GM21528 (cell line): Measurements from ENCODE around the gene GLP1R.

Experiments
- ATAC-seq: cut with Tn5 transposase; IDR thresholded peaks from one replicate; pipeline ENCODE4 v1.9.1; 2021; ENCODE audit warnings: mild to moderate bottlenecking, moderate library complexity; ENCODE audit not compliant: unreplicated experiment, low FRiP score

The GLP1R gene

GRCh38 chr6:39048481-39049399 lies at the start of gene GLP1R:
Gene GLP1R (plus strand): TSS chr6:39048781. CDS start chr6:39048841, 60 bp downstream.
- ATAC-seq, result no peak

DNA sequence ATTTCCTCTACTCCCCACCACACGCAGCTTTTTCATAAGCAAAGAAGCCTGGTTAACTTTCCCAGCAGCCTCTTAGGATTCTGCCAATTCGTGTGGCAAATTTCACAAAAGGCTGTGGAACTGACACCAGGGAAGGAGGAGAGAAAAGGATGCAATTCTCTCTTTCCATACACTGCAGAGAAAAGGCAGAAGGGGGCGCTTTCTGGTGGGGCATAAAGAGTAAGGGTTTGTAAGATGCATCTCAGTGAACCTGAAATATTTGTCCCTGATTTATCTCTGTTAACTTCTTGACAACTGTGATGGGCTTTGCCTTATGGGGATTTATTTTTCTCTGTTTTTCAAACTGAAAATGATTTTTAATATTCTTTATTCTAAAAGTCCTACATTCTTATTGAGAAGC lies 45.5 kb upstream of the GLP1R start:
- ATAC-seq, result no peak

- ATAC-seq, result no peak
Observed at GRCh38 chr6:39003492-39003891, 45.1 kb upstream of the GLP1R start.

DNA sequence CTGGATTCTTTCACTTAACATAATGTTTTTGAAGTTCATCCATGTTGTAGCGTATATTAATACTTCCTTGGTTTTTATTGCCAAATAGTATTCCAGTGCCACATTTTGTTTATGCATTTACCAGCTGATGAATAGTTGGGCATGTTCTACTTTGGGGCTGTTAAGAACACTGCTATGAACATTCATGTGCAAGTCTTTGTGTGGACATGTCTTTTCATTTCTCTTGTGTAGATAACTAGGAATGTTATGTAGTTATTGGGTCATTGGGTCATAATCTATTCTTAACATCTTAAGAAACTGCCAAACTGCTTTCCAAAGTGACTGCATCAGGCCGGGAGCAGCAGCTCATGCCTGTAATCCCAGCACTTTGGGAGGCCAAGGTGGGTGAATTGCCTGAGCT lies 43.8 kb upstream of the GLP1R start:
- ATAC-seq, result no peak

- no peak for ATAC-seq
Observed at GRCh38 chr6:39005774-39006173, 42.8 kb upstream of the GLP1R start.

GRCh38 chr6:39007575-39007974 lies 41.0 kb upstream of the GLP1R start:
- no peak for ATAC-seq

- no peak for ATAC-seq
Observed at GRCh38 chr6:39008737-39009136, 39.8 kb upstream of the GLP1R start.

DNA sequence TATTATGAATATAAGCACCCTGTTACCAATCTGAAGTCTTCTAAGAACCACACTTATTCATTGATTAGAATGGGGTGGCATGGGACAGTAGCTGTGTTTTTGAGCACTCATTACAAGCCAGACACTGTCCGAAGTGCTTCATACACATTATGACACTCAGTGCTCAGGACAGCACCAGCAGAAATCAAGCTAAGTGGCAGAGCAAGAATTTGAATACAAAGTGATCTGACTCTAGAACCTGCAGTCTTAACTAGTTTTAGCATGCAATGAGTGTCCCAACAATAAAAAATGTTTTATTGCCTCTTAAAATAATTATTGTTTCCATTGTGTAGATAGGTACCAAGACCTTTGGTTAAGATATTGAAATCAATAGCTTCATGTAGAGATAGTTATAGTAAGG lies 39.1 kb upstream of the GLP1R start:
- ATAC-seq, result no peak

DNA sequence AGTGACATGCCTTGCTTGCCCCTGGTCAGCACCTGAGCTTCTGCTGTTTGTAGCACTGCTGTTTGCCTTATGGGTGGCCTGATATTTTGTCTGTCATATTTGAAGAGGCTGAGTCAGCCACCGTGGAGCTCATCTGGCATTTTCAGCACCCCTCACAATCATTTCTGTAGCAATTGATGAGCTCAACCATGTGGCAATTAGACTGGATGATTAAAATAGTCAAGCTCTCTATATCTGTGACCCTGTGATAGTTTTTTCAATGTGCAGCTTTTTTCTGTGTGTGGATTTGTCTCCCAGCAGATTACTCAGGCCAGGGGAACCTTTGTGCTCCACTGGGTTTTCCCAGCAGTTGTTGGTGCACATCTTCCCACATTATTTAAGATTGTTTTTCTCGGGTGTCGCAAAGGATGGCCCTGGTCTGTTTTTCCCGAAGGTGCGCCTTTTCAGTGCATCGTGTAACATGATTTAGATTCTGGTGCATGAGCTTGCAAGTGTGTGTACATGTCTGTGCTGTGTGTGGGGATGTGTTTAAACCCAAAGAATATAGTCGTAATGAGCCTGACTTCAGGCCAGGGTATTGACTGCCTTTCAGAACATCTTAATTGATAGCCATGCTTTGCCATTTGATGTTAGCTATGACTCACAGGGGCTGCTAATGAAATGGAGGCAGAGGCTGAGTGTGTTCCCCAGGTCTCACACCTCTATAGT lies 31.6 kb upstream of the GLP1R start:
- ATAC-seq, result no peak

DNA sequence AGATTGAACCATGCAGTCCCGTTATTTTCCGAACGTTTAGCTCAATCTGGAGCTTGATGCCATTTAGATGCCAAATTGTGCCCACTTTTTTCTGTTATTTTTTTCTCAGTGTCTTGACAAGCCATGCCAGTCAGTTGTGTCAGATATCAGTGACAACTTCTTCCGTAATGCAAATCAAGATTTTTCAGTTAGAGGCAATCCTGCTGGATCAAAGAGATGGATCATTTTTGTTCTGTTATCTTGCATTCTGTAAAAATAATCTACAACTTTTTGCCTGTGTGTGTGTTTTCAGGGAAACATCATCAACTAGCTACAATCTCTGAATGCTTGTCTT lies 31.1 kb upstream of the GLP1R start:
- no peak for ATAC-seq

GRCh38 chr6:39018103-39018502 lies 30.5 kb upstream of the GLP1R start:
- no peak for ATAC-seq

DNA sequence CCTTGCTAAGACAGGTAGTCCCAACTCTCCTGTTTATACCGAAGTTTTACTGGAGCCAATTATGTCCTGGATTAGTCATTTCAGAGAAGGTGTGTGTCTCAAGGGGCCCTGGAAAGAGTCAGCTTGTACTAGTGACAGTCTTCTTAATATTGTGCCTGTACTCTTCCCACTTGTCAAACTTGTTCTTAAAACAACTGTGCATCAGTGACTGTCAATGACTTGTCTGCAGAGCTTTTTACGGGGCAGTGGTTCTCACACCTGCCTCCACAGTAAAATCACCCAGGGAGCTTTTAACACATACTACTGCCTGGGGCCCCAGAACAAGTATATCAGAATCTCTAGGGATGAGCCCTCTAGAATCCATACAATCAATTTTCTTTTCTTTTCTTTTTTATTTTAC lies 28.4 kb upstream of the GLP1R start:
- no peak for ATAC-seq

DNA sequence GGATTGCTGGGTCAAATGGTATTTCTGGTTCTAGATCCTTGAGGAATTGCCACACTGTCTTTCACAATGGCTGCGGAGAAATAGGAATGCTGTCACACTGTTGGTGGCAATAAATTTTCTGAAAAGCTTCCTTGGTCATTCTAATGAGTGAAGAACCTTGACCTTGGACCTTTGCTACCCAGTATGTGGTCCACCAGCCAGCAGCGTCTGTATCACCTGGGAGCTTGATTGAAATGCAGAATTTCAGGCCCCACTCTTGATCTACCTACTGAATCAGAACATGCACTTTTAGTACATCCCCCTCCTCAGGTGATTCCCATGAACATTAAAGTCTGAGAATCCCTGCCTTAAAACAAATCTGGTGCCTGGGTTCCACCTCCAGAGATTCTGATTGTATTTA lies 27.5 kb upstream of the GLP1R start:
- ATAC-seq, result no peak

- no peak for ATAC-seq
Observed at GRCh38 chr6:39021779-39022178, 26.8 kb upstream of the GLP1R start.

DNA sequence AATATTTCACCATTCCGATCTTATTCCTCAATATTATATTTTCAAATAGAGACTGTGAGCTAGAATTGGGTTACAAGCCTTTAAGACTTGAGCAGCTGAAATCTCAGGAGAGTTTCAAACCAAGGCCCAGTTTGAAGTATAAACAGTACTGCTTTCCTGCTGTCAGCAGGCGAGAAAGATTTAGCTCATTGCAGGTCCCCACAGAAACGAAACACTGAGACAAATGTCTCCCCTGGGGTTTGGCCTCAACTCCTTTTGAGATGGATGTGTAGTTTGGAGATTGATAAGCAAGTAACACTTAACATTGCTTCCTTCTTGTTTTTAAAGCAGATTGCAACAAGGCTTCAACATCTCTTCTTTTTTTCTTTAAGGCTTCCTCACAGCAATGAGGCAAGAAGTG lies 22.4 kb upstream of the GLP1R start:
- no peak for ATAC-seq

DNA sequence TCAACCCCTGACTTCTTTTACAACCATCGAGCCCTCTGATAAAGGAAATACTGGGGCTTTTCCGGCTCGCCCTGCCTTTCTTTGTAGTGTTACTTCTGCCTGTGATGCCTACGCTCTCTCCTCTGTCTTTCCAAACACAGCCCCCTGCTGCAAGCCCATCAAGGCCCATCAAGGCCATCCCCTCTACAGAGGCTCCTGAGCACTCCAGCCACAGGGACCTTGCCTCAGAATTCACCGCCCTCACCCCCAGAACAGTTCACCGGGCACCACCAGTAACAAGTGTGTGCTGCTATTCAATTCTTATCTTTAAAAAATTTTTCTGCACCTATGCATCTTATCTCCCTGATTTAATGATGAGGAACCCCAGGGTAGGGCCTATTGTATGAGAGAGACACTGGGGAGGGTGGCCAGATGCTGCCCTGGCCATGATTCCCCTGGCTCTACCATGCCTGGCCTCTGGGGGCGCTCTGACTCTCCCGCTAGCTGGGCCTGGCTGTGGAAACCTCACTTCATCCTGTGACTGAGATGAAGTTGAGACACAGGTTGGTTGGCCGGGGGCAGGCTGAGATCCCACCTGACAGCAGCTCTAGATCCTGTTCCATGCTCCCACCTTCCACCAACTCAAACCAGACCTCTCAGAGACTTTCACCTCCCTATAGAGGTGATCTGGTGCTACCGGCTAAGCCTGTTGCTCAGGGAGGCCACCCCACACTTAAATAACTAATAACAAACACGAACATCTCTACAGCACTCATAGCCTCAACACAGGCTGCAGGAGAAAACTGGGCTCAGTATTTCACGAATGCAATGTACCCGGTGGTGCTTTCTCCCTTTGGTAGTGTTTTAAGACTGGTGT lies 19.2 kb upstream of the GLP1R start:
- no peak for ATAC-seq

DNA sequence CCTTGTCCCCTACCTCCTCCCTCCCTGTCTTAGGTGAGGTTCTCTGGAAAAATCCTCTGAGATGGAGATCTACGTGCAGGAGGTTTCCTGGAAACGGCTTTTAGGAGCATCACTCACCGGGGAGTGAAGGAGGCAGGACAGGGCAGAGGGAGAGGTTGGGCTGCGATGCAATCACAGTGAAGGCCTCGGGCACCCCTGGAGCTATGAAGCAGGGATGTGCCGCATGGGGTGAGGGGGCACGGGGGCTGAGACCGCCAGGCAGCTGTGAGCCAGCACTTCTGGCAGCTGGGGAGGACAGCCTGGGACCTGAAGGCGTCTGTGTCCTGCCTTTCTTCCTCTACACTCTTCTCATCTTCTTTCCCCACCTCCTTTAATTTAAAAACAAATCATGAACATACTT lies 12.9 kb upstream of the GLP1R start:
- ATAC-seq, result no peak

DNA sequence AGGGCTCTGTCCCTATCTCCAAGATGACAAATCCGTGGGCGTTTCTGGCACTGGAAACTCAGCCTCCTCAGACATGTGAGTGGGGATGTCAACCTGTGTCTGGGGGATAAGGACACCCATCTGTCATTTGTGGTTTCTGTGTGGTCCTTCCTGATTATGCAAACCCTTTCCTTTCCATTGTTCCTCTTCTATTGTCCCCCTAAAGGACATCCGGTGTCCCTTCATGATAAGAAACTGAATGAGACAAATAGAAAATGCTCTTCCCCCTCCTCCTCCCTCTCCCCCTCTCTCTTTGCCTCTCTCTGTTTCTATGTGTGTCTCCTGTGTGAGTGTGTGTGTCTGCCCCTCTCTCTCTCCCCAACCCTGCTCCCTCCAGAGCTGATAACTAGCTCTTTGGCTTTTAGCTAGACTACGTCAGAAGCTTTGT lies 11.5 kb upstream of the GLP1R start:
- ATAC-seq, result no peak

DNA sequence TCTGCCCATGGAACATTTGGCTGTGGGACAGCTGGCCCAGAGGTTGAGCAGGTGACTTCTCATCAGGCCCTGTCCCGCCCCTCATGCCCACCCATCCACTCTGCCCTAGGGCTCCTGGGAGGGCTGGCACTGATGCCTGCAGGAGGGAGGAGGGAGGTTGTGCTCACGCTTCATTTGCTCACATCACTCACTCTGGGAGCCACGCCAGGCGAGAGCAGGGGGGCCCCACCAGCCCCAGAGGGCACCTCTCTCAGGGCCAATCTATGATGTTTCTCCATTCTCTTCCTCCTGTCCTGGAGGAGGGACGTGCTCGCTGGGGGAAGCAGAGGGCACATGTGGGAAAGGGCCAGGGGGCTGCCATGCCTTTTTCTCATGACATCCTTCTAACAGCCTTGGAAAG lies 10.9 kb upstream of the GLP1R start:
- no peak for ATAC-seq

DNA sequence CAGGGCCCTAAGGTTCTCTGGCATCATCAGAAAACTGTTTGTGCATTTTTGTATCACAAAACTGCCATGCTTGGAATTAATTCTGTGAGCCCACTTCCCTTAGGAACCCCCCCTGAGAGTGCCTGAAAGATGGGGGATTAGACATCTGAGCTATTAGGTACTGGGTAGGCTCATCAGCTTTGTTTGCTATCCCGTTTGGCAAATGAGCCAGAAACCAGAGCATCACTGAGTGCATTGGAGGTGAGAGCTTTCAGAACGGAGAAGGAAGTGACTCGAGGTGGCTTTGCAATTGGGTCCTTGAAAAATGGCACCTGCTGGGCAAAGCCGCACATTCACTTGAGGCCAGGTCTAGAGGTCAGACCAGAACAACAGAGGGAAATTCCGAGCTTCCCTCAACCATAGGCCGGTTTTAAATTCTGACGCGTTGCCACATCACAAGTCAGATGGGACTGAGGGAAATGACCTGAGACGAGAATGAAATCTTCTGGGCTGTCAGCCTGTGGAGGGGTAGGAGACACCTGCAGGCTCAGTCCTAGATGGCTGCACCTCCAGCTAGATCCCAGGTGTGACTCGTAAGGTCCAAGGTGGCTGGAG lies 8.4 kb upstream of the GLP1R start:
- no peak for ATAC-seq

DNA sequence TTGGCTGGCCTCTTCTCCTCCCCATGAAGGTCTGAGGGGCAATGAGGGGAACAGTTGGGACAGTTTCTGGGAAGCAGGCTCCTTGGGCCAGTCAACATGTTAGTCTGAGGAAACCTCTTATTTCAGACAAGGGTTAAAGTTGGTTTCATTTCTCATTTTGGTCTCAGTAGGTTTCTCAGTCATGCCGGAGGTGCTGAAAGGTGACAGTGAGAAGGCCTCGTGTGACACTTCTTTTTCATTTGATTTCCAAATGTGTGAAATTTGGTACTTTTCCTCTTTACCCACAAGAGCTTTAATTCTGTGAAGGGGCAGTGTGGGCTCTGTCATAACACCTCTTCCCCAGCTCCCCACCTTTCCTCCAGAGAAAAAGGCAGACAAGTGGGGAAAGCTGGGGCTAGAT lies 7.5 kb upstream of the GLP1R start:
- ATAC-seq, result no peak
